ENCODE results near the gene RC3H2. TPM values are rescaled to one million over a fixed set of nuclear protein-coding genes. Genes with fewer than 3 reads are reported as not detected.

The RC3H2 gene
- 67.9 to 68.6 TPM (median 68.3 TPM) in 3 replicates for total RNA-seq

- no peaks in the 10 kb centered on the region for H3K27me3 Mint-ChIP-seq (ENCODE audit: low read depth)
- no peaks in the 10 kb centered on the region for H3K9me3 Mint-ChIP-seq
- peaks cover 5% of the 10 kb centered on the region for H3K36me3 Mint-ChIP-seq
- peak within 1 kb of the TSS; percentile 99 for H3K27ac Mint-ChIP-seq
- H3K4me3 Mint-ChIP-seq: peak within 1 kb of the TSS; percentile 90
- TF ChIP-seq CTCF (IDR thresholded peaks at IDR 0.05; ENCODE audit: unreplicated experiment): no peak
- H3K4me1 Mint-ChIP-seq: peaks cover 24% of the 10 kb centered on the region
- peak; percentile 95 to 97 for DNase-seq (ENCODE audit: low spot score in 2 of 2, unreplicated experiment in 2 of 2)
Observed at GRCh38 chr9:122904823-122905710, at the start of gene RC3H2. Gene RC3H2 (minus strand): TSS chr9:122905359. CDS start chr9:122897509, 7,850 bp downstream.

- no peak overlapping the region for H3K4me3 Mint-ChIP-seq
- peaks cover 16% of the 10 kb centered on the region for H3K4me1 Mint-ChIP-seq
- no peaks in the 10 kb centered on the region for H3K9me3 Mint-ChIP-seq
- DNase-seq (ENCODE audit: low spot score in 2 of 2, unreplicated experiment in 2 of 2): no peak
- TF ChIP-seq CTCF (IDR thresholded peaks at IDR 0.05; ENCODE audit: unreplicated experiment): no peak
- H3K27ac Mint-ChIP-seq: peak overlapping the region; percentile 49
- no peaks in the 10 kb centered on the region for H3K27me3 Mint-ChIP-seq (ENCODE audit: low read depth)
- peaks cover 7% of the 10 kb centered on the region for H3K36me3 Mint-ChIP-seq
Observed at GRCh38 chr9:122954253-122954691, 49.1 kb upstream of the RC3H2 start.

GRCh38 chr9:122951056-122951455 lies 45.9 kb upstream of the RC3H2 start:
- Mint-ChIP-seq H3K9me3 (no peaks in the 10 kb centered on the region), H3K4me3 (no peak overlapping the region), H3K4me1 (peaks cover 26% of the 10 kb centered on the region), H3K27me3 (ENCODE audit: low read depth) (no peaks in the 10 kb centered on the region), H3K27ac (no peak overlapping the region), H3K36me3 (peaks cover 1% of the 10 kb centered on the region)
- no peak for TF ChIP-seq CTCF (IDR thresholded peaks at IDR 0.05; ENCODE audit: unreplicated experiment)
- no peak for DNase-seq (ENCODE audit: low spot score in 2 of 2, unreplicated experiment in 2 of 2)

GRCh38 chr9:122950263-122950662 lies 45.1 kb upstream of the RC3H2 start:
- no peak overlapping the region for H3K27ac Mint-ChIP-seq
- TF ChIP-seq CTCF (IDR thresholded peaks at IDR 0.05; ENCODE audit: unreplicated experiment): no peak
- H3K36me3 Mint-ChIP-seq: peaks cover 1% of the 10 kb centered on the region
- no peak overlapping the region for H3K4me3 Mint-ChIP-seq
- no peaks in the 10 kb centered on the region for H3K27me3 Mint-ChIP-seq (ENCODE audit: low read depth)
- no peak for DNase-seq (ENCODE audit: low spot score in 2 of 2, unreplicated experiment in 2 of 2)
- peaks cover 34% of the 10 kb centered on the region for H3K4me1 Mint-ChIP-seq
- H3K9me3 Mint-ChIP-seq: no peaks in the 10 kb centered on the region

GRCh38 chr9:122949696-122950095 lies 44.5 kb upstream of the RC3H2 start:
- H3K27ac Mint-ChIP-seq: no peak overlapping the region
- no peak overlapping the region for H3K4me3 Mint-ChIP-seq
- H3K9me3 Mint-ChIP-seq: no peaks in the 10 kb centered on the region
- DNase-seq (ENCODE audit: low spot score in 2 of 2, unreplicated experiment in 2 of 2): no peak
- H3K4me1 Mint-ChIP-seq: peaks cover 33% of the 10 kb centered on the region
- H3K36me3 Mint-ChIP-seq: peaks cover 1% of the 10 kb centered on the region
- no peaks in the 10 kb centered on the region for H3K27me3 Mint-ChIP-seq (ENCODE audit: low read depth)
- TF ChIP-seq CTCF (IDR thresholded peaks at IDR 0.05; ENCODE audit: unreplicated experiment): no peak
